ENCODE data around the gene TNS3.

Gene TNS3

DNA sequence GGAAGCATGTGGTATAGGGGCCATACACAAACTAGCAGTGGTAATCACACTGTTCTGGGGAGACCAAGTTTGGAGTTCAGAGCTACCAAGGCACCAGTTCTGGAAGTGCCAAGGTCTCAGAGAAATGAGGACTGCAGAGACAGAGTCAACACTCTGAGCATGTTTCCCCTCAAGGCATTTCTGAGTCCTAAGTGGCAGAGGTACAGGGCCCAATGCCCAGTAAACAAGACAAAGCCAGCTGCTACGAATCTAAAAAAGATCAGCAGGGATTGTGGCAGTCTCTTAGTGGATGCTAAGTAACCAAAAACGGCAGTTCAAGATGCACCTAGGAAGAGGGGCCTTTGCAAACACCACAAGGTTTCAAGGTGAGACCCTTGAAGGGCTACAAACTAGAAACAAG lies 271.9 kb downstream of the TNS3 start:
- TF ChIP-seq, protein P1, sequence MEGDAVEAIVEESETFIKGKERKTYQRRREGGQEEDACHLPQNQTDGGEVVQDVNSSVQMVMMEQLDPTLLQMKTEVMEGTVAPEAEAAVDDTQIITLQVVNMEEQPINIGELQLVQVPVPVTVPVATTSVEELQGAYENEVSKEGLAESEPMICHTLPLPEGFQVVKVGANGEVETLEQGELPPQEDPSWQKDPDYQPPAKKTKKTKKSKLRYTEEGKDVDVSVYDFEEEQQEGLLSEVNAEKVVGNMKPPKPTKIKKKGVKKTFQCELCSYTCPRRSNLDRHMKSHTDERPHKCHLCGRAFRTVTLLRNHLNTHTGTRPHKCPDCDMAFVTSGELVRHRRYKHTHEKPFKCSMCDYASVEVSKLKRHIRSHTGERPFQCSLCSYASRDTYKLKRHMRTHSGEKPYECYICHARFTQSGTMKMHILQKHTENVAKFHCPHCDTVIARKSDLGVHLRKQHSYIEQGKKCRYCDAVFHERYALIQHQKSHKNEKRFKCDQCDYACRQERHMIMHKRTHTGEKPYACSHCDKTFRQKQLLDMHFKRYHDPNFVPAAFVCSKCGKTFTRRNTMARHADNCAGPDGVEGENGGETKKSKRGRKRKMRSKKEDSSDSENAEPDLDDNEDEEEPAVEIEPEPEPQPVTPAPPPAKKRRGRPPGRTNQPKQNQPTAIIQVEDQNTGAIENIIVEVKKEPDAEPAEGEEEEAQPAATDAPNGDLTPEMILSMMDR (IDR thresholded peaks at IDR 0.05; ENCODE audit: low read depth, low read length): no peak
- DNase-seq (ENCODE audit: extremely low read depth, low read depth): no peak

DNA sequence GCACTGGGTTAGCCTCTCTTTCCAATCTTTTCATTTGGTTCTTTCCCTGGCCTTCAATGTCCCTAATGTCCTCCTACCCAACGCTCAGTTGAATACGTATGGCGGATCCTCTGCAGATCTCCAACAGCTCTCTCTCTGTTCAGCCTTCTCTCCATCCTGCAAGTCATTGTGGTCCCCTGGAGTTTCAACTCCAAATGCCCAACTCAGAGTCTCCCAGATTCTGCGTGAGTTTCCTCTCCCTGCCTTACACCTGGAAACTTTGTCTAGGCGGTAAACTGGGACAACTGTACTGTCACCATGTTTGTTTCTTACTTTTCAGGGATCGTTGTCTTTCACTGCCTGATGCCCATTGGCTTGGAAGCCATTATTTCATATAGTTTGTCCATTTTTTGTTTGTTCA lies 273.1 kb downstream of the TNS3 start:
- no peak for DNase-seq (ENCODE audit: extremely low read depth, low read depth)
- TF ChIP-seq, protein P1 (IDR thresholded peaks at IDR 0.05; ENCODE audit: low read depth, low read length): no peak

DNA sequence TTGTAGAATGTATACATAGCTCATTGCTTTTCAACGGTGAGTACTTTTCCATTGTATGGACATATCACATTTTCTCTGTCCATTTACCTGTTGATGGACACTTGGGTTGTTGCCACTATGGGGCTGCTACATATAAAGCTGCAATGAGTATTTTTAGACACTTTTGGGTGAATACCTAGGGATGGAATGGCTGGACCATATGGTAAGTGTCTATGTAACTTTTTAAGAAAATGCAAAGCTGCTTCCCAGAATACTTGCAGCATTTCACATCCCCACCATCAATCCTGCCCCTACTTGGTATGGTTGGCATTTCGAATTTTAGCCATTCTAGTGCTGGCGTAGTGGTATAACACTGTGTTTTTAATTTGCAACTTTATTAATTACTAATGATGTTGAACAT lies 274.6 kb downstream of the TNS3 start:
- DNase-seq (ENCODE audit: extremely low read depth, low read depth): no peak
- TF ChIP-seq, protein P1 (IDR thresholded peaks at IDR 0.05; ENCODE audit: low read depth, low read length): no peak

DNA sequence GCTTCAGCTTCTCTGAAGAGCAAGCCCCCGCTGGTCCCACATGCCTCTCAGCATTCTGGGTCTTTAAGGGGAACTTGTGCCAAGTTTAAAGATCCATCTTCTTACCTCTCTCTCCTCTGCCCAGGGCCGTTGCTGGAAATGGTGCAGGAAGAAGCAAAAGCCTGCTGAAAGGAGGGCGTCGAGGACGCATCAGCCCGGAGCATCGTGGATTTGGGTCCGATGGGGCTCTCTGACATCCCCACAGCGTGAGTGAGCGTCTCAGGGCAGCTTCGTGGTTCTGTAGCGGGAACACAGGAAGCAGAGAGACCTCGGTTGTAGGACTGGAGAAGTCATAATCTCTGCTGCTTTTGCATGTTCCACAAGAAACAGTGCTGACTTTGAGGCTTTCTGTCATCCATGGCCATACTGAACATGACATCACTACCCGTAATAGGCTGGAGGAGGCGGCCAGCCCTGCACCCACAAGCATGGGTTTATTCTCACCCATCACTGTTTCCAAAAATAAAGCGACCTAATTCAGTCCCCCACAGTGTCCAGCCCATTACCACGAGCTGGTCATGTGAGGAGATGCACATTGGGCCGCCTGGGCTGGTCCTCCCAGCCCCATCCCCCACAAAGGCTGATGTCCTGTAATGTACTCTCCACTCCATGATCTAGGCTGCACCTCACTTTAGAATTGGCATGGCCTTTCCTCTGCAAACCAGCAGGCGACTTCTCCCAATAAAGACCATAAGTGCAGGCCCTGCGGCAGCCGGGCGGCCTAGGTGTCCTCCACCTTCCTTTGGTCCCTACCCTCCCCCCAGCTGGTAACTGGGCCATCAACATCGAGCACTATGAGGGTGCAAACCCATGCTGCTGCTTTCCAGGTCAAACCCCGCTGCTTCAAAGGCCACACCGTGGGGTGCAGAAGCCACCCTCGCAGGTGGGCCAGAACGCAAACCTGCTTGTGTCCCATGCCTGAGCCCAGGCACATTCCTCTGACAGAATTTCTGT lies 276.9 kb downstream of the TNS3 start:
- DNase-seq (ENCODE audit: extremely low read depth, low read depth): no peak
- TF ChIP-seq, protein P1 (IDR thresholded peaks at IDR 0.05; ENCODE audit: low read depth, low read length): no peak

DNA sequence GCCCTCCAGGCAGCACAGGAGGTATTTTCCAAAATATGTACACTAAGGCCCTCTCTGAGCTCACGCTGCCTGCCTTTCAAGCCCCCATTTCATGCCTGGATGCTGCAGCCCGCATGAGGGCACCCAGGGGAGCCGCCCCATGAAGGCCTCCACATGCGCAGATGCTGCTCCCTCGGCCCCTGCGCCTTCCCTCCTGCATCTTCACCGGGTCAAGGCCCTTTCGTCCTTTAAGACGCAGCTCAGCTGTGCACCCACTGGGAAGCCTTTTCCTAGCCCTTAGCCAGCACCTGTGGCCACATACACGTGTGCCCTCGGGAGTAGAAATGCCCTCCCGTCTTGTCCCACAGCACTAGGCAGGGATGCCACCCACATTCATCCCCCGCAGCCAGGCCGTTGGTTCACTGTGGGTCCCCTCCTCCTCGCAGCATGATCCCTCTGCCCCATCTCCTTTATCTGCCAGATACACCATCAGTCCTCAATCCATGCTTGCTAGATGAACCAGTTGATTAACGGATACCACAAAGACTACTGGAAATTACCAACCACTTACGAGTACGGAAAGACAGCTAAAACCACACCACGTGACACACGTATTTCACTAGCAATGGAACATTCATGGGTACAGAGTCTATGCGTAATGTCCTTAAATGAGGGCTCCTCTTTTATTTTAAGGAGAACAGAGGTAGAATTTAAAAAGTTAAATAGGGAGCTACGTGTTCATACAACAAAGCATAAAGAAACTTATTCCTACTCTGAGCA lies 278.0 kb downstream of the TNS3 start:
- TF ChIP-seq, protein P1 (IDR thresholded peaks at IDR 0.05; ENCODE audit: low read depth, low read length): no peak
- no peak for DNase-seq (ENCODE audit: extremely low read depth, low read depth)

DNA sequence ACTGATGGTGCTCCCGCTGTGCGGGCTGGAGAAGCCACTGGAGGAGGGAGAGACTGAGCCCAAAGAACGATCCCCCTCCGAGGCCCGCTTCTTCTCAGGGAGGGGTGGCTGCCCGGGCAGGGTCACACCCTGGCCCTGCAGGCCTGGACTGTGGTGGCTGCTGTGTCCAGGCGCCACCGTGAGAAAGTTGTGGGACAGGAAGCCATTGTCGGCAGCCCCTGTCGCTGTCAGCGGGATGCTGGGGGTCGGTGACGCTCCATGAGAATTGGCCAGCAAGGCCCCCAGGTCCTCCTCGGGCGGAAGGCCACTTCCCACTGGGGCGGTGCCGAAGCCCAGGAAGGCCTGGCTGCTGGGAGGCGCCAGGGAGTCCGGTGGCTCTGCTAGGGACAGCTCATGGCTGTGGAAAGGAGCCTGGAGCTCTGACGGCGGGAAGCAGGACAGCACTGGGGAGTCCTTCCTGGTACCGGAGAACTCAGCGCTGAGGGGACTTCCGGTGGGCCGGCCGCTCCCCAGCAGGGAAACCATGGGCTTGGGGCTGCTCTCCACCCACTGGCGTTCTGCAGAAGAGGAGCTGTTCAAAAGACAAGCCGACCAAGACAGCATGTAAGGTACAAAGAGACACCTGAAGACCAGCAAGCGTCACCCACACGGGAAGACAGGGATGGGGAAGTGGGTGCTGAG lies 278.8 kb downstream of the TNS3 start:
- TF ChIP-seq, protein P1 (IDR thresholded peaks at IDR 0.05; ENCODE audit: low read depth, low read length): no peak
- DNase-seq (ENCODE audit: extremely low read depth, low read depth): no peak

All from AG09319 (cell line).